GM21447 (cell line): ENCODE data around the gene ACE.
"Not testable (repeated sequence)": the region's sequence is repeated elsewhere in the genome, so short reads cannot be mapped to it uniquely, and the experiment has no call there.

Experiments used
- ATAC-seq: cut with Tn5 transposase; IDR thresholded peaks from one replicate; pipeline ENCODE4 v1.9.1; 2021; ENCODE audit not compliant: unreplicated experiment

ACE gene

GRCh38 chr17:63443053-63443452 is 33.8 kb upstream of the ACE start:
- ATAC-seq, result no peak

- no peak for ATAC-seq
These were observed 32.4 kb upstream of the ACE start for GRCh38 chr17:63444457-63444856.

- no peak for ATAC-seq
These were observed 31.8 kb upstream of the ACE start for GRCh38 chr17:63445065-63445464.

DNA sequence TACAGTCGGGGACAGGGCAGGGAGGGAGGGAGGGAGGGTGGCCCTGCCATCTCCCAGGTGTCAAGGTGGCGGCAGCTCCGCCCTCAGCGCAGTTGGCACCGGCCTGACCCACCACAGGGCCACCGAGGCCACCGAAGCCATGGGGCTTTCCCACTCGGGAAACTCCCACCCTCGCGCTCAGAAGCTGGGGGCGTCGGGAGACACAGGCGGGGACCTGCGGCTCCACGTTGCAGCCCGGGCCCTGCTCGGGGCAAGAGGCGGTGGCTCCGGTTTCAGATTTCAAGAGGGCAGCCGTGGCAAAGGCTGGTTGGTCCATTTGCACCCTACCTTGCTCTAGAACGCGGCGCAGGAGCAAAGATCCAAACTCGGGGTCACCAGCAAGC is 31.3 kb upstream of the ACE start:
- ATAC-seq, result peak; percentile 20

GRCh38 chr17:63445954-63446752 is 30.7 kb upstream of the ACE start, which contains the start of gene CYB561:
TSS of gene CYB561 (minus strand) at chr17:63446306. CDS start at chr17:63437547, 8,759 bp downstream.
- peak; percentile 47 for ATAC-seq

- ATAC-seq, result peak; percentile 24
These were observed 29.9 kb upstream of the ACE start for GRCh38 chr17:63446753-63447470.

- ATAC-seq, result no peak
These were observed 29.3 kb upstream of the ACE start for GRCh38 chr17:63447471-63448009.

DNA sequence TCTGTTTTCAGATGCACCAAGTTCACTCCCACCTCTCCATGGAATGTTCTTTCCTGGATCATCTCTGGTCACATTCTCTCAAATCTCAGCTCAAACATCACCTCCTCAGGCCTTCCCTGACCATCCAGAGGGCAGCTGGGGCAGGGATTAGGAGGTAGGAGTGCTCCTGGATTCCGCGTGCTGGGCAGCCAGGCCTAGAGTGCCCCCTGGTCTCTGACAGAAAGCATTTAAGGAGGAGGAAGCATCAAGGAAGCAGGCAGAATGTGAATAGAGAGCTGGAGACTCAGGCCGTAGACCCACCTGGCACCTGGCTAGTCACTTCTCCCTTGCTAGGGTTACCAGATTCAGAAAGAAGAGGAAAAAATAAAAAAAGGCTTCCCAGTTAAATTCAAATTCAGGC is 28.2 kb upstream of the ACE start:
- no peak for ATAC-seq

DNA sequence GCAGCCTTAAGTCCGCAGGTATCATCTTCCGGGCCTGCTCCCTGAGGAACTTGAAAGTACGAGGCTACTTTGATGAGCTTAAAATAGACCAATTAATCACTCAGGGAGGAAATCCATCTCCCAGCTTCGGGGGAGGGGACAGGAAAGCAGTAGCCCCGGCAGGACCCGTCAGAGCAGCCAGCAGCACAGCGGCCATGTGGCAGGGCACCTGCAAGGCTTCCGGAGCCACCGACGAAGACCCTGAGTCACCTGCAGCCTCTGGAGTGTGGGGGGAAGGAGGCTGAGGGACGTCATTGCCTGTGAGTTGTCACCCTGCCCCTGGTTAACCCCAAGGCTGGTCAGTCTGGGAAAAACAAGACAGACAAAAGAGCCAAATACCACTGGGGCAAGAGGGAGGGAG is 26.3 kb upstream of the ACE start:
- no peak for ATAC-seq

- no peak for ATAC-seq
These were observed 25.7 kb upstream of the ACE start for GRCh38 chr17:63451150-63451549.

DNA sequence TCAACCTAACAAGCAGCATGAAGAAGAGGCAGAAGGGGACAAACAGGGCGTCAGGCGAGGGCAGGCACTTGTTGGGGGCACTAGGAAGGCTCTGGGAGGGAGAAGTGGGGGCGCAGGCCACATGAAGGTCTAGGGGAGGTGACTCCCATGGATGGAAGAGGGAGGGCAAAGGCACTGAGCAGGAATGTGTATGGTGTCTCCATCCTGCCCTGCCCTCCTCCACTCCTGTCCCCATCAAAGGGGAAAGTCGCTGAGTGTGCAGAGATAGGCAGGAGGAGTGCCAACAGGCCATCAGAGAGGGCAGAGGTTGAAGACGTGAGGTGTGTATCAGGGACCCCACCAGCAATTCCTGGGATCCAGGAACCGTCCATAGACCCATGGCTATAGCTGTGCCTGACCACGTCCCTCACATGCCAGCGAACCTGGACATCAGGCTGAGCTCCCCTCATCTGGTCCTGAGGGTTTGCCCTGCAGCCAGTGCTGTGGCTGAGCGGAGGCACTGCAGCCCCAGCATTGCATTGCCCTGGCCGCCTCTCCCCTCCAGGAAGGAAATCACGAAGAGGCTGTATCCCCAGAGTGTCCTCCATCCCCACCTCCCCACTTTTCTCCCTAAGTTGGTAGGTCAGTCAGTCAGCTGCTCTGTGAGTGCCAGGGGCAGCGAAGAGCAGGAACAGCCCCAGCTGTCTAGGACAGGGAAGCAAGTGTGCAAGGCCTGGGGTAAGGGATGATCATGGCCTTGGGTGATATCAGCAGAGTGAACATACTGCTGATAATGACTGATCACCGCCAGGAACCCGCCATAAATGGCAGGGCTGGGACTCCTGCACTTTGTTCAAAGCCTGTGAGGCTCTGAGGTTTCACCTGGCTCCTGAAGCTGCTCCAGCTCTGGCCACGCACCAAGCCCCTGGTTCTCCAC is 24.6 kb upstream of the ACE start:
- ATAC-seq, result no peak

GRCh38 chr17:63452962-63453551 is 23.8 kb upstream of the ACE start:
- ATAC-seq, result no peak

- not testable (repeated sequence) for ATAC-seq
These were observed 22.5 kb upstream of the ACE start for GRCh38 chr17:63454357-63454756.

DNA sequence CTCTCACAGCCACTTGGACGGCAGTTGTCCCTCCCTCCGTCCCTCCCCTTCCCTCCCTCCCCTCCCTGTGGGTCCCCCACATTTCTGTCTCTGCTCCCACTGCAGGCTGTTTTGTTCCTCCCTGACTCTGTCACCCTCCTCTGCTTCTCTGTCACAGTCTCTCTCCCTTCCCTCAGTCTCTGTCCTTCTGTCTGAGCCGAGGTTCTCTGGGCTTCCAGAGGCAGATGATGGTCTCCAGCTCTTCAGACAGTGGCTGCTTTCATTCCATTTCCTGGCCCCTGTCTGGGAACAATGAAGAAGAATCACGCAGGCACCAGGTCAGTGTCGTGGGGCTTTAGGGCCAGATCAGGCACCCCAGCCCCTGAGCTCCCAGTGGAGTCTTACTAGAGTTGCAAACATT is 21.9 kb upstream of the ACE start:
- ATAC-seq, result no peak

DNA sequence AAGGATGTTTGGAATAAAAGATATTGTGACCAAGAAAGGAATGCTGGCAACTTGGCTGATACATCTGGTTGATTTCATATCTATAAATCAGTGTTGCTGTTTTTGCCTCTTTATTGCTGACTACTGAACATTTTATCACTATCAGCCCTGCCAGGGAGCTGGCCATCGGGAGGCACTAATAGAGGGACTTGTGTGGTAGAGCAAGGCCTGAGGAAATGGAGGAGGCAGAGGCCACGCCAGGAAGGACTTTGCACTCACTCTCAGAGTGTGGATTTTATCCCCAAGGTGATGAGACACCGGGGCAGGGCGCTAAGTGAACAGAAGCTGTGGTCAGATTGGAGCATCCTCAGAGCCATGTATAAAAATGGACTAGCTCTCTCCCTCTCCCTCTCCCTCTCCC is 21.4 kb upstream of the ACE start:
- no peak for ATAC-seq

- no peak for ATAC-seq
These were observed 18.4 kb upstream of the ACE start for GRCh38 chr17:63458478-63458877.

DNA sequence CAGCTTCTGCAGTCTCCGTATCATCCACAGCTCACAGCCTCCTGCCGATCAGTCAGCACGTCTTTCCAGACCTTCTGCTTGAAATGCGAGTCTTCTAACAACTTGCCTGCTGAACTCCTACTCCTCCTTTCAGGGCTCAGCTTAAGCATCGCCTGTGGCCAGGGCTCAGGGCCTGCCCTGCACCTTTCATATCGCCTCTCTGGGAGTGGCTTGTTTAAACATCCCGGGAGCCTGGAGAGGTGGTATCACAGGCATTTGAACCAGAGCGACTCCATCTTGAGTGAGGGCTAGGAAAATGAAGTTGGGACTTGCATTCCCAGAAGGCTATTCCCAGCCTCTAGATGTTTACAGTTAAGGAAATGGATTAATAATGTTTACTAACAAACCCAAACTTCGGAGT is 16.8 kb upstream of the ACE start:
- no peak for ATAC-seq

- no peak for ATAC-seq
These were observed 13.1 kb upstream of the ACE start for GRCh38 chr17:63463771-63464170.

- no peak for ATAC-seq
These were observed 12.1 kb upstream of the ACE start for GRCh38 chr17:63464691-63465236.

- not testable (repeated sequence) for ATAC-seq
These were observed 8.8 kb upstream of the ACE start for GRCh38 chr17:63468099-63468498.
